Stimulated activated naive B cell treated with anti-CD40 and anti-IgM and Interleukin-4, amounts not matched to agents 10 μg/mL and 1 μg/mL and 100 μg/mL, for 72 hours (primary cell): Measurements from ENCODE around the gene ZNF497.
A peak's percentile ranks its signal among the peaks of the same experiment; 100 is the strongest.

Experiments
- ATAC-seq, 2 donors: fragments of 150-1000 bp; cut with Tn5 transposase; replicated peaks; 2 replicates each; pipeline ENCODE4 v1.10.0; 2021; ENCODE audit warnings: moderate library complexity in 1 of 2
- DNase-seq: peaks from one replicate; pipeline ENCODE4 v3.0.0; 2021
- H3K27ac Mint-ChIP-seq: one replicate; pipeline ENCODE4 v1.8.0; 2022; ENCODE audit warnings: mild to moderate bottlenecking, mixed read lengths
- H3K27me3 Mint-ChIP-seq, 2 donors: one replicate each; pipeline ENCODE4 v1.8.0; 2022; ENCODE audit warnings: mixed read lengths in 2 of 2
- H3K36me3 Mint-ChIP-seq, 2 donors: one replicate each; pipeline ENCODE4 v1.8.0; 2022; ENCODE audit warnings: mixed read lengths in 2 of 2, mild to moderate bottlenecking in 1 of 2
- H3K4me1 Mint-ChIP-seq, 2 donors: one replicate each; pipeline ENCODE4 v1.8.0; 2022; ENCODE audit warnings: mixed read lengths in 2 of 2, mild to moderate bottlenecking in 1 of 2
- H3K4me3 Mint-ChIP-seq, 2 donors: one replicate each; pipeline ENCODE4 v1.8.0; 2022; ENCODE audit warnings: mild to moderate bottlenecking in 2 of 2, mixed read lengths in 2 of 2, moderate library complexity in 1 of 2
- H3K9me3 Mint-ChIP-seq, 2 donors: one replicate each; pipeline ENCODE4 v1.8.0; 2022; ENCODE audit warnings: mixed read lengths in 2 of 2, mild to moderate bottlenecking in 1 of 2

Gene ZNF497

GRCh38 chr19:58305932-58306323 lies 56.6 kb downstream of the ZNF497 start:
- Mint-ChIP-seq H3K4me3 (peak overlapping the region; percentile 97), H3K36me3 (peaks cover 54 to 68% of the 10 kb centered on the region in 2 donors), H3K9me3 (peaks cover 0 to 4% of the 10 kb centered on the region in 2 donors), H3K27ac (peak overlapping the region; percentile 99), H3K4me1 (peaks cover 15 to 35% of the 10 kb centered on the region in 2 donors), H3K27me3 (no peaks in the 10 kb centered on the region)
- DNase-seq: no peak
- no peak for ATAC-seq

- H3K27me3 Mint-ChIP-seq: no peaks in the 10 kb centered on the region
- ATAC-seq: peak; percentile 98 to 99
These were observed 57.3 kb downstream of the ZNF497 start, which contains the start of gene ERVK3-1 for GRCh38 chr19:58305065-58305931. Gene ERVK3-1, plus strand, starts transcription at chr19:58305377. Its CDS starts 6,792 bp downstream, at chr19:58312169.

GRCh38 chr19:58304748-58305064 lies 57.8 kb downstream of the ZNF497 start:
- Mint-ChIP-seq H3K36me3 (peaks cover 54 to 70% of the 10 kb centered on the region in 2 donors), H3K27me3 (no peaks in the 10 kb centered on the region), H3K27ac (peak overlapping the region; percentile 99), H3K4me3 (peak overlapping the region; percentile 97), H3K4me1 (peaks cover 15 to 24% of the 10 kb centered on the region in 2 donors), H3K9me3 (no peaks in the 10 kb centered on the region)
- no peak for DNase-seq
- peak; percentile 9 to 10 for ATAC-seq

More at GRCh38 chr19:58305065-58305931, 57.3 kb downstream of the ZNF497 start, which contains the start of gene ERVK3-1:
- H3K4me3 Mint-ChIP-seq: peak within 1 kb of the TSS; percentile 97
- H3K36me3 Mint-ChIP-seq: peaks cover 55 to 69% of the 10 kb centered on the region in 2 donors
- peaks cover 15 to 29% of the 10 kb centered on the region in 2 donors for H3K4me1 Mint-ChIP-seq
- peaks cover 0 to 4% of the 10 kb centered on the region in 2 donors for H3K9me3 Mint-ChIP-seq
- H3K27ac Mint-ChIP-seq: peak within 1 kb of the TSS; percentile 99
- peak; percentile 94 for DNase-seq
